CD8-positive, alpha-beta memory T cell (primary cell): ENCODE data around the gene CEACAM19. TPM values are rescaled to one million over a fixed set of nuclear protein-coding genes. Genes with fewer than 3 reads are reported as not detected.
"Not testable (repeated sequence)": the region's sequence is repeated elsewhere in the genome, so short reads cannot be mapped to it uniquely, and the experiment has no call there.

Experiments used
- CTCF ChIA-PET: fragments of 350-600 bp; sonication (Branson Sonifier 250); formaldehyde crosslinking; loops from one replicate; lab custom pipeline; 2021; ENCODE audit warnings: antibody characterized with exemption; lab: Charles Lee
- POLR2A ChIA-PET: fragments of 350-600 bp; sonication (Branson Sonifier 250); formaldehyde crosslinking; loops from one replicate; lab custom pipeline; 2021; ENCODE audit warnings: antibody characterized with exemption; lab: Charles Lee
- DNase-seq, 5 donors: peaks; one replicate each; pipeline versions ENCODE4 v3.0.0 to v3.0.0-alpha.2; 2020 to 2022; ENCODE audit warnings: mixed read lengths in 1 of 5
- H3K27ac ChIP-seq: one replicate; pipeline ENCODE4 v1.7.0; 2013; ENCODE audit warnings: low read depth, mild to moderate bottlenecking, low read length, moderate library complexity
- H3K27me3 ChIP-seq: 2 replicates; pipeline ENCODE4 v1.7.0; 2013; ENCODE audit warnings: low read length, mild to moderate bottlenecking; ENCODE audit not compliant: insufficient read depth, poor library complexity, severe bottlenecking
- H3K36me3 ChIP-seq: 2 replicates; pipeline ENCODE4 v1.7.0; 2013; ENCODE audit warnings: mild to moderate bottlenecking, low read length, moderate library complexity; ENCODE audit not compliant: insufficient read depth
- H3K4me1 ChIP-seq: 2 replicates; pipeline ENCODE4 v1.7.0; 2013; ENCODE audit warnings: mild to moderate bottlenecking, low read length, moderate library complexity; ENCODE audit not compliant: insufficient read depth
- H3K4me3 ChIP-seq: 2 replicates; pipeline ENCODE4 v1.7.0; 2013; ENCODE audit warnings: mild to moderate bottlenecking, low read length
- H3K9me3 ChIP-seq: 2 replicates; pipeline ENCODE4 v1.7.0; 2013; ENCODE audit warnings: mild to moderate bottlenecking, low read length
- H3K27ac Mint-ChIP-seq, 8 donors: one replicate each; pipeline ENCODE4 v1.8.0; 2020 to 2021; ENCODE audit warnings: mixed read lengths in 8 of 8, mild to moderate bottlenecking in 6 of 8, inconsistent platforms in 3 of 8, moderate library complexity in 3 of 8
- H3K27me3 Mint-ChIP-seq, 2 donors: one replicate each; pipeline ENCODE4 v1.8.0; 2020 to 2021; ENCODE audit warnings: mixed read lengths in 2 of 2, mild to moderate bottlenecking in 1 of 2, moderate library complexity in 1 of 2
- H3K36me3 Mint-ChIP-seq, 3 donors: one replicate each; pipeline ENCODE4 v1.8.0; 2020 to 2021; ENCODE audit warnings: mixed read lengths in 3 of 3, inconsistent platforms in 1 of 3, mild to moderate bottlenecking in 1 of 3
- H3K4me1 Mint-ChIP-seq, 3 donors: one replicate each; pipeline ENCODE4 v1.8.0; 2020 to 2021; ENCODE audit warnings: mixed read lengths in 3 of 3, inconsistent platforms in 1 of 3, mild to moderate bottlenecking in 1 of 3
- H3K4me3 Mint-ChIP-seq, 7 donors: one replicate each; pipeline ENCODE4 v1.8.0; 2020 to 2021; ENCODE audit warnings: mixed read lengths in 7 of 7, mild to moderate bottlenecking in 6 of 7, moderate library complexity in 4 of 7, inconsistent platforms in 2 of 7
- H3K9me3 Mint-ChIP-seq, 5 donors: one replicate each; pipeline ENCODE4 v1.8.0; 2020 to 2022; ENCODE audit warnings: mixed read lengths in 5 of 5, mild to moderate bottlenecking in 3 of 5, moderate library complexity in 2 of 5, inconsistent platforms in 1 of 5
- polyA plus RNA-seq: library from polyadenylated mRNA; unstranded; fragments of 300-500 nt; fragmentation: Illumina TruSeq; gene quantifications from one replicate; pipeline ENCODE4 v1.2.3, GENCODE V29; 2021
- total RNA-seq, 2 experiments: library from RNA; stranded (reverse); gene quantifications; one replicate each; pipeline ENCODE4 v1.2.3, GENCODE V29; 2021

Gene CEACAM19, protein sequence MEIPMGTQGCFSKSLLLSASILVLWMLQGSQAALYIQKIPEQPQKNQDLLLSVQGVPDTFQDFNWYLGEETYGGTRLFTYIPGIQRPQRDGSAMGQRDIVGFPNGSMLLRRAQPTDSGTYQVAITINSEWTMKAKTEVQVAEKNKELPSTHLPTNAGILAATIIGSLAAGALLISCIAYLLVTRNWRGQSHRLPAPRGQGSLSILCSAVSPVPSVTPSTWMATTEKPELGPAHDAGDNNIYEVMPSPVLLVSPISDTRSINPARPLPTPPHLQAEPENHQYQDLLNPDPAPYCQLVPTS
- total RNA-seq (under 1 TPM; 0.18 to 0.24 TPM), polyA plus RNA-seq (not detected)

DNA sequence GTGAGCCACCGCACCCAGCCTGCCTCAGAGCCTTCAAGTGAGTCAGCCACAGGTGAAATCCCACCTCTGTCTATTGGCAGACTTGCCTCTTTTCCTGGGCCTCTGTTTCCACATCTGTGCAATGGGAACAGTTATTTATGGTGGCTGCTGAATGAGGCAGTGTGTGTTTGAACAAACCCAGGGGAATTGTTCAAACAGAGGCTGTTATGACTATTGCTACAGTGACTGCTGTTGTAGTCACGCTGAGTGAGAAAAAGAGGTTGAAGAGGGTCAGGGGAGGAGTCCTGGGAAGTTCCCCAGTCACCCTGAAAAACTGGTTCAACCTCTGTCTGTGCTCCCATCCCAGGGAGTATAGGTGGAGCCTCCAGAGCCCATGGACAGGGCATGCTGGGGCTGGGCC is at the start of gene CEACAM19:
Gene CEACAM19 (plus strand): TSS at position 83 of the 400 bp plus-strand sequence. CDS start 450 bp downstream, outside the sequence.
- Histone ChIP-seq H3K4me3 (no peak within 1 kb of the TSS), H3K4me1 (no peaks in the 10 kb centered on the region), H3K9me3 (no peaks in the 10 kb centered on the region), H3K27me3 (no peaks in the 10 kb centered on the region), H3K27ac (no peak within 1 kb of the TSS), H3K36me3 (no peaks in the 10 kb centered on the region)
- no peaks in the 10 kb centered on the region for H3K9me3 Mint-ChIP-seq
- no peak within 1 kb of the TSS for H3K4me3 Mint-ChIP-seq
- no peak for DNase-seq
- H3K27me3 Mint-ChIP-seq: peaks cover 8 to 12% of the 10 kb centered on the region in 2 donors
- ChIA-PET POLR2A (no interaction called here), CTCF (no interaction called here)
- H3K4me1 Mint-ChIP-seq: no peaks in the 10 kb centered on the region
- no peak within 1 kb of the TSS for H3K27ac Mint-ChIP-seq
- no peaks in the 10 kb centered on the region for H3K36me3 Mint-ChIP-seq

- Histone ChIP-seq H3K9me3 (no peaks in the 10 kb centered on the region), H3K27me3 (no peaks in the 10 kb centered on the region), H3K4me1 (no peaks in the 10 kb centered on the region), H3K36me3 (no peaks in the 10 kb centered on the region), H3K27ac (no peak overlapping the region), H3K4me3 (no peak overlapping the region)
- peaks cover 13 to 21% of the 10 kb centered on the region in 2 donors for H3K27me3 Mint-ChIP-seq
- peaks cover 0 to 8% (median 5%) of the 10 kb centered on the region in 5 donors for H3K9me3 Mint-ChIP-seq
- DNase-seq: no peak
- H3K4me3 Mint-ChIP-seq: no peak overlapping the region
- no peaks in the 10 kb centered on the region for H3K4me1 Mint-ChIP-seq
- no peak overlapping the region for H3K27ac Mint-ChIP-seq
- POLR2A ChIA-PET: no interaction called here
- H3K36me3 Mint-ChIP-seq: peaks cover 0 to 2% (median 0%) of the 10 kb centered on the region in 3 donors
- CTCF ChIA-PET: no interaction called here
Observed at GRCh38 chr19:44623080-44623479, 48.2 kb upstream of the CEACAM19 start.

DNA sequence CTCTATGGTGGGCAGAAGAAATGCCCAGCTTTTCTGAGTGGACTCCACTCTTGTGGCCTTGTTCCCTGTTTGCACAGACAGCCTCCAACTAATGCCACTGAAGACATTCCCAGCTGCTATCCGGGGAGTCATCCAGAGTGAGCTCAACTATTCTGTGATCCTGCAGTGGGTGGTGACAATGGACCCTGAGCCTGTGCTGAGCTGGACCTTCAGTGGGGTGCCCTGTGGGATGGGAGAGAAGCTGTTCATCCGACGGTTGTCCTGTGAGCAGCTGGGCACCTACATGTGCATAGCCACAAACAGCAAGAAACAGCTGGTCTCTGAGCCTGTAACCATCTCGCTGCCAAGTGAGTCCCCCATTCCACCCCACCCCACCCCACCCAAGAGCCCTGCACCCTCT is 47.7 kb upstream of the CEACAM19 start:
- no peaks in the 10 kb centered on the region for H3K4me1 Mint-ChIP-seq
- Histone ChIP-seq H3K36me3 (no peaks in the 10 kb centered on the region), H3K27ac (no peak overlapping the region), H3K4me3 (no peak overlapping the region), H3K27me3 (no peaks in the 10 kb centered on the region), H3K9me3 (no peaks in the 10 kb centered on the region), H3K4me1 (no peaks in the 10 kb centered on the region)
- H3K27ac Mint-ChIP-seq: no peak overlapping the region
- ChIA-PET CTCF (no interaction called here), POLR2A (no interaction called here)
- H3K9me3 Mint-ChIP-seq: peaks cover 0 to 11% (median 5%) of the 10 kb centered on the region in 5 donors
- no peak overlapping the region for H3K4me3 Mint-ChIP-seq
- no peak for DNase-seq
- peaks cover 0 to 2% (median 0%) of the 10 kb centered on the region in 3 donors for H3K36me3 Mint-ChIP-seq
- peaks cover 14 to 23% of the 10 kb centered on the region in 2 donors for H3K27me3 Mint-ChIP-seq

DNA sequence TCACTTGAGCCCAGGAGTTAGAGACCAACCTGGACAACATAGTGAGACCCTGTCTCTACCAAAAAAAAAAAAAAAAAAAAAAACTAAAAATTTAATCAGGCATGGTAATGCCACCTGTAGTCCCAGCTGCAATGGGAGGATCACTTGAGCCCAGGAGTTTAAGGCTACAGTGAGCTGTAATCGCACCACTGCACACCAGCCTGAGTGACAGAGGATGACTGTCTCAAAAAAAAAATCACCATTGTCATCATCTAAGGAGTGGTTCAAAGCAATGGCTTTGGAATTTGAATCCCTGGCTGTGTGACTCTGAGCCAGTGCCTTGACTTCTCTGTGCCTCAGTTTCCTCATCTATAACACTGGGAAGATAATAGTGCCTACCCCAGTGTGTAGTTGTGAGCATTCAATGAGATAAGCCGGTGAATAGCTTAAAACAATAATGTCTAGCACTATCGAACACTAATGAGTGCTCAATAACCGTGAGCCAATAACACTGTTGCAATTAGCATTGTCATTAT is 46.4 kb upstream of the CEACAM19 start:
- ChIA-PET POLR2A (no interaction called here), CTCF (no interaction called here)
- no peaks in the 10 kb centered on the region for H3K9me3 ChIP-seq
- Mint-ChIP-seq H3K27ac (no peak overlapping the region), H3K27me3 (peaks cover 20 to 25% of the 10 kb centered on the region in 2 donors), H3K4me3 (no peak overlapping the region), H3K9me3 (peaks cover 0 to 18% (median 5%) of the 10 kb centered on the region in 5 donors), H3K4me1 (no peaks in the 10 kb centered on the region), H3K36me3 (peaks cover 0 to 2% (median 0%) of the 10 kb centered on the region in 3 donors)
- no peak overlapping the region for H3K27ac ChIP-seq
- DNase-seq: no peak
- no peaks in the 10 kb centered on the region for H3K36me3 ChIP-seq
- H3K4me1 ChIP-seq: no peaks in the 10 kb centered on the region
- no peaks in the 10 kb centered on the region for H3K27me3 ChIP-seq
- no peak overlapping the region for H3K4me3 ChIP-seq

GRCh38 chr19:44625637-44626036 is 45.6 kb upstream of the CEACAM19 start:
- H3K9me3 ChIP-seq, H3K27ac Mint-ChIP-seq, H3K4me1 ChIP-seq, H3K36me3 Mint-ChIP-seq, H3K4me3 Mint-ChIP-seq, H3K36me3 ChIP-seq, H3K4me3 ChIP-seq, POLR2A ChIA-PET, DNase-seq, CTCF ChIA-PET, H3K27ac ChIP-seq, H3K4me1 Mint-ChIP-seq, H3K27me3 ChIP-seq: not testable (repeated sequence)
- H3K9me3 Mint-ChIP-seq: peaks cover 0 to 18% (median 5%) of the 10 kb centered on the region in 5 donors
- H3K27me3 Mint-ChIP-seq: peaks cover 20 to 27% of the 10 kb centered on the region in 2 donors

DNA sequence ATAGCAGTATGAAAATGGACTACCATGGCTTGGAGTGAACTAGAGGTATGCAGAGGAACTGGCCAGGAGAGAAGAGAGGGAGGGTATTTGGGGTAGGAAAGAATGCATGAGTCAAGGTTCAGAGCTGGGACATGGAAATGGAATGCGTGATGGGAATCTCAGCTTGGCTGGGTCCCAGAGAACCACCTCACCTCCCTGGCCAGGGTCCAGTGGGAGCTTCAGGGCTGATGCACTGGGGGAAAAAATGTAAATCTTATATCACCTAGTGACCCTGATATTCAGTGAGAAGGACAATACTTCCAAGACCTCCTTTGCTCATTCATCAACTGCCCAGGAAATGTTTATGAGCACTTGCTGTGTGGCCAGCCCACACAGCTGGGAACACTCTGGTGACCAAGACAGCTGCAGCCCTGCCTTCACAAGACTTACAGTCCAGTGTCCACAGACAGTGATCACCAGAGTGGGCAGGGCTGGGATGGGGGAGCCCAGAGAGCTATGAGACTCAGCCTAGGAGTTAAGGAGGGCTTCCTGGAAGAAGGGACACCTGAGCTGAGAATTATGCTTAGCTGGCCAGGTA is 45.1 kb upstream of the CEACAM19 start:
- H3K4me1 ChIP-seq: no peaks in the 10 kb centered on the region
- Mint-ChIP-seq H3K27ac (no peak overlapping the region), H3K27me3 (peaks cover 20 to 27% of the 10 kb centered on the region in 2 donors), H3K4me3 (no peak overlapping the region), H3K9me3 (peaks cover 0 to 18% (median 5%) of the 10 kb centered on the region in 5 donors), H3K36me3 (peaks cover 0 to 2% (median 0%) of the 10 kb centered on the region in 3 donors), H3K4me1 (no peaks in the 10 kb centered on the region)
- no peaks in the 10 kb centered on the region for H3K9me3 ChIP-seq
- H3K27ac ChIP-seq: no peak overlapping the region
- no peak overlapping the region for H3K4me3 ChIP-seq
- H3K36me3 ChIP-seq: no peaks in the 10 kb centered on the region
- ChIA-PET POLR2A (no interaction called here), CTCF (no interaction called here)
- no peak for DNase-seq
- no peaks in the 10 kb centered on the region for H3K27me3 ChIP-seq

DNA sequence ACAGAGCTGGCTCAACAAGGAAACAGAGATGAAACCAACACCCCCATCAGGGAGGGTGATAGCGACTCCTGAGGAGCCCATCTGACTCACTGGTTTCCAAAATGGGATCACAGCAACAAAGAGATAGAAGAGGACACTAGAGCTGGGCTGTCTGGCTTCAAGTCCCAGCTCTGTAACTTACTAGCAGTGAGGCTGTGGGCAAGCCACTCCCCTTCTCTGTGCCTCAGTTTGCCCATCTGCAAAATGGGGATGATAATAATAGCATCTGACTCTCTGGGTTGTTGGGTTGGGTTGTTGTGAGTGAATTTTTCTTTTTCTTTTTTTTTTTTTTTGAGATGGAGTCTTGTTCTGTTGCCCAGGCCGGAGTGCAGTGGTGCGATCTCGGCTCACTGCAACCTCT is 43.7 kb upstream of the CEACAM19 start:
- H3K4me3 Mint-ChIP-seq: no peak overlapping the region
- H3K4me1 ChIP-seq: no peaks in the 10 kb centered on the region
- H3K36me3 ChIP-seq: no peaks in the 10 kb centered on the region
- H3K4me3 ChIP-seq: no peak overlapping the region
- peaks cover 0 to 2% (median 0%) of the 10 kb centered on the region in 3 donors for H3K36me3 Mint-ChIP-seq
- DNase-seq: no peak
- H3K9me3 ChIP-seq: no peaks in the 10 kb centered on the region
- H3K4me1 Mint-ChIP-seq: no peaks in the 10 kb centered on the region
- H3K27me3 ChIP-seq: no peaks in the 10 kb centered on the region
- ChIA-PET POLR2A (no interaction called here), CTCF (no interaction called here)
- peaks cover 0 to 18% (median 5%) of the 10 kb centered on the region in 5 donors for H3K9me3 Mint-ChIP-seq
- H3K27ac Mint-ChIP-seq: no peak overlapping the region
- H3K27me3 Mint-ChIP-seq: peaks cover 14 to 27% of the 10 kb centered on the region in 2 donors
- no peak overlapping the region for H3K27ac ChIP-seq

DNA sequence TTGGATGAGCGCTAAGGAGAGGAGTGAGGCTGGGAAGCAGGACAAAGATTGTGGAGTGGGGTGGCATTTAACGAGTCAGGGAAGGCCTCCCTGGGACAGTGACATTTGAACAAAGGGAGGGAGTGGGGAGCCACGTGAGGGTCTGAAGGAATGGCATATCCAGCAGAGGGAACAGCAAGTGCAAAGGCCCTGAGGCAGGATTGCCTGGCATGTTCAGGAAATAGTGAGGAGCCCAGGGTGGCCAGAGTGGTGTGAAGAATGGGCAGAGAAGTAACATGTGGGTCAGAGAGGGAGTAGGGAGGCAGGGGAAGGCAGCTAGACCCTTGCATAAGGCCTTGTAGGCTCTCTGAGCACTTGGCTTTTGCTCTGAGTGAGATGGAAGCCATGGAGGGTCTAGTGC is 42.5 kb upstream of the CEACAM19 start:
- ChIA-PET POLR2A (no interaction called here), CTCF (no interaction called here)
- H3K4me1 Mint-ChIP-seq: no peaks in the 10 kb centered on the region

More for the DNA sequence above, 42.5 kb upstream of the CEACAM19 start:
- peaks cover 0 to 2% (median 0%) of the 10 kb centered on the region in 3 donors for H3K36me3 Mint-ChIP-seq
- Histone ChIP-seq H3K27ac (no peak overlapping the region), H3K27me3 (no peaks in the 10 kb centered on the region), H3K36me3 (no peaks in the 10 kb centered on the region), H3K9me3 (no peaks in the 10 kb centered on the region), H3K4me1 (no peaks in the 10 kb centered on the region), H3K4me3 (no peak overlapping the region)
- peaks cover 0 to 18% (median 5%) of the 10 kb centered on the region in 5 donors for H3K9me3 Mint-ChIP-seq
- no peak for DNase-seq
- H3K27me3 Mint-ChIP-seq: peaks cover 12 to 21% of the 10 kb centered on the region in 2 donors
- no peak overlapping the region for H3K27ac Mint-ChIP-seq
- no peak overlapping the region for H3K4me3 Mint-ChIP-seq
